ENCODE measurements around the gene PAM.

PAM gene

GRCh38 chr5:102781359-102781758, 26.3 kb downstream of the PAM start:
- no peak for DNase-seq (ENCODE audit: low read depth in 2 of 2)

- no peak for DNase-seq (ENCODE audit: low read depth in 2 of 2)
Observed at GRCh38 chr5:102781786-102782185, 26.7 kb downstream of the PAM start.

- DNase-seq (ENCODE audit: low read depth in 2 of 2), result no peak
Observed at GRCh38 chr5:102782217-102782872, 27.2 kb downstream of the PAM start.

GRCh38 chr5:102787134-102787533, 32.0 kb downstream of the PAM start:
- DNase-seq (ENCODE audit: low read depth in 2 of 2), result no peak

GRCh38 chr5:102788788-102789187, 33.7 kb downstream of the PAM start:
- DNase-seq (ENCODE audit: low read depth in 2 of 2), result no peak

GRCh38 chr5:102789469-102789868, 34.4 kb downstream of the PAM start:
- no peak for DNase-seq (ENCODE audit: low read depth in 2 of 2)

GRCh38 chr5:102790748-102791147, 35.6 kb downstream of the PAM start:
- no peak for DNase-seq (ENCODE audit: low read depth in 2 of 2)

GRCh38 chr5:102792705-102793104, 37.6 kb downstream of the PAM start:
- DNase-seq (ENCODE audit: low read depth in 2 of 2), result no peak

GRCh38 chr5:102794047-102794446, 38.9 kb downstream of the PAM start:
- DNase-seq (ENCODE audit: low read depth in 2 of 2), result no peak

GRCh38 chr5:102794677-102795331, 39.7 kb downstream of the PAM start:
- DNase-seq (ENCODE audit: low read depth in 2 of 2), result no peak

GRCh38 chr5:102795526-102795925, 40.4 kb downstream of the PAM start:
- DNase-seq (ENCODE audit: low read depth in 2 of 2), result no peak

GRCh38 chr5:102796009-102796408, 40.9 kb downstream of the PAM start:
- no peak for DNase-seq (ENCODE audit: low read depth in 2 of 2)

GRCh38 chr5:102796498-102796897, 41.4 kb downstream of the PAM start:
- no peak for DNase-seq (ENCODE audit: low read depth in 2 of 2)

GRCh38 chr5:102797322-102797884, 42.3 kb downstream of the PAM start:
- DNase-seq (ENCODE audit: low read depth in 2 of 2), result no peak

GRCh38 chr5:102798104-102798785, 43.1 kb downstream of the PAM start:
- DNase-seq (ENCODE audit: low read depth in 2 of 2), result no peak

GRCh38 chr5:102799017-102799416, 43.9 kb downstream of the PAM start:
- DNase-seq (ENCODE audit: low read depth in 2 of 2), result no peak

- no peak for DNase-seq (ENCODE audit: low read depth in 2 of 2)
Observed at GRCh38 chr5:102800427-102800826, 45.3 kb downstream of the PAM start.

GRCh38 chr5:102801371-102801770, 46.3 kb downstream of the PAM start:
- DNase-seq (ENCODE audit: low read depth in 2 of 2), result no peak

- DNase-seq (ENCODE audit: low read depth in 2 of 2), result no peak
Observed at GRCh38 chr5:102802708-102803458, 47.8 kb downstream of the PAM start.

- DNase-seq (ENCODE audit: low read depth in 2 of 2), result no peak
Observed at GRCh38 chr5:102807878-102808502, 52.9 kb downstream of the PAM start.

- DNase-seq (ENCODE audit: low read depth in 2 of 2), result no peak
Observed at GRCh38 chr5:102809033-102809432, 53.9 kb downstream of the PAM start.

GRCh38 chr5:102811972-102812371, 56.9 kb downstream of the PAM start:
- DNase-seq (ENCODE audit: low read depth in 2 of 2), result no peak
